MM.1S (cell line): Measurements from ENCODE around the gene RUSF1.
A peak's percentile ranks its signal among the peaks of the same experiment; 100 is the strongest.

Experiments used
- DNase-seq: peaks from one replicate; pipeline ENCODE4 v3.0.0-alpha.2; 2015
- H2AFZ ChIP-seq: fragments of 300-600 bp; sonication (generic); 2 replicates; pipeline ENCODE4 v1.6.0; 2016; ENCODE audit warnings: antibody characterized with exemption, low read length
- H3F3A ChIP-seq: fragments of 300-600 bp; sonication (generic); 2 replicates; pipeline ENCODE4 v1.6.1; 2016; ENCODE audit warnings: mild to moderate bottlenecking, antibody characterized with exemption, low read length, moderate library complexity, mixed read lengths; ENCODE audit not compliant: insufficient read depth
- H3K27ac ChIP-seq: fragments of 300-600 bp; sonication (generic); 2 replicates; pipeline ENCODE4 v1.5.1; 2016; ENCODE audit warnings: mild to moderate bottlenecking, low read length
- H3K27me3 ChIP-seq: fragments of 300-600 bp; sonication (generic); replicated peaks from 2 replicates; pipeline ENCODE4 v1.6.0; 2016; ENCODE audit warnings: low read length; ENCODE audit not compliant: insufficient read depth
- H3K36me3 ChIP-seq: fragments of 300-600 bp; sonication (generic); replicated peaks from 2 replicates; pipeline ENCODE4 v1.6.1; 2016; ENCODE audit warnings: mild to moderate bottlenecking, low read length, mixed read lengths; ENCODE audit not compliant: insufficient read depth
- H3K4me1 ChIP-seq: fragments of 300-600 bp; sonication (generic); 2 replicates; pipeline ENCODE4 v1.6.1; 2016; ENCODE audit warnings: low read length, mixed read lengths
- H3K4me2 ChIP-seq: fragments of 300-600 bp; sonication (generic); 2 replicates; pipeline ENCODE4 v1.6.0; 2016; ENCODE audit warnings: low read depth, low read length
- H3K4me3 ChIP-seq: fragments of 300-600 bp; sonication (generic); 2 replicates; pipeline ENCODE4 v1.5.1; 2016; ENCODE audit warnings: low read length, mixed read lengths
- H3K79me2 ChIP-seq: fragments of 300-600 bp; sonication (generic); 2 replicates; pipeline ENCODE4 v1.6.1; 2016; ENCODE audit warnings: mixed run types, low read length, mixed read lengths
- H3K9ac ChIP-seq: fragments of 300-600 bp; sonication (generic); 2 replicates; pipeline ENCODE4 v1.6.1; 2016; ENCODE audit warnings: low read length, mixed read lengths
- H3K9me2 ChIP-seq: fragments of 300-600 bp; sonication (generic); replicated peaks from 2 replicates; pipeline ENCODE4 v1.6.1; 2016; ENCODE audit warnings: mild to moderate bottlenecking, low read length, mixed read lengths; ENCODE audit not compliant: insufficient read depth
- H3K9me3 ChIP-seq: fragments of 300-600 bp; sonication (generic); replicated peaks from 2 replicates; pipeline ENCODE4 v1.6.1; 2016; ENCODE audit warnings: mild to moderate bottlenecking, low read length, mixed read lengths; ENCODE audit not compliant: insufficient read depth
- H4K20me1 ChIP-seq: fragments of 300-600 bp; sonication (generic); 2 replicates; pipeline ENCODE4 v1.6.1; 2016; ENCODE audit warnings: mild to moderate bottlenecking, low read length, moderate library complexity, mixed read lengths; ENCODE audit not compliant: insufficient read depth
- EZH2 ChIP-seq: fragments of 300-600 bp; sonication (generic); optimal IDR thresholded peaks from 2 replicates; pipeline ENCODE3; 2017; ENCODE audit warnings: low read depth, mild to moderate bottlenecking, antibody characterized with exemption, low read length, mixed read lengths
- EZH2phosphoT487 ChIP-seq: fragments of 300-600 bp; sonication (generic); IDR thresholded peaks from 2 replicates; pipeline ENCODE4 v1.6.1; 2018; ENCODE audit warnings: antibody characterized with exemption, low read length
- TF ChIP-seq, protein P1 (sequence below): fragments of 300-600 bp; sonication (generic); IDR thresholded peaks from 2 replicates; pipeline ENCODE4 v1.5.1; 2016; ENCODE audit warnings: antibody characterized with exemption, low read length, mixed read lengths

Gene RUSF1

DNA sequence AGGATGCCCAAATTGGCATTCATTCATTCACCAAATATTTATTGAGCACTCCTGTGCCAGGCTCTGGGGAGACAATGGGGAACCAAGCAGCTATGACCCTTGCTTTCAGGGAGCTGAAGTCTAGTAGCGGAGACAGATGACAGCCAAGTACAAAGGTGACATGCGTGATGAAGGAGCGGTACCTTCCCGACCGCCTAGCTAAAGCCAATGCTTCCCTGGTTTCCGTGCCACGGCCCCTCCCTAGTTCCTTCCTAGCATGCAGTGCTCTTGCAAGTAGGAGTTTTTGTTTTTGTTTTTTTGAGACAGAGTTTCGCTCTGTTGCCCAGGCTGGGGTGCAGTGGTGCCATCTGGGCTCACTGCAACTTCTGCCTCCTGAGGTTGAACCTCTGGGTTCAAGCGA, 28.4 kb downstream of the RUSF1 start:
- Histone ChIP-seq H3K4me3 (no peak overlapping the region), H2AFZ (no peak overlapping the region), H3K9me3 (no peaks in the 10 kb centered on the region), H3F3A (no peaks in the 10 kb centered on the region), H3K36me3 (no peaks in the 10 kb centered on the region), H3K4me1 (no peaks in the 10 kb centered on the region), H3K4me2 (no peak overlapping the region), H3K9me2 (no peaks in the 10 kb centered on the region), H3K27ac (no peak overlapping the region), H3K79me2 (no peaks in the 10 kb centered on the region), H3K27me3 (peaks cover 23% of the 10 kb centered on the region; the same call in 1 of the 2 replicates), H4K20me1 (no peaks in the 10 kb centered on the region), H3K9ac (no peak overlapping the region)
- no peak for DNase-seq
- TF ChIP-seq EZH2 (no peak), EZH2phosphoT487 (no peak)
- TF ChIP-seq, protein P1, sequence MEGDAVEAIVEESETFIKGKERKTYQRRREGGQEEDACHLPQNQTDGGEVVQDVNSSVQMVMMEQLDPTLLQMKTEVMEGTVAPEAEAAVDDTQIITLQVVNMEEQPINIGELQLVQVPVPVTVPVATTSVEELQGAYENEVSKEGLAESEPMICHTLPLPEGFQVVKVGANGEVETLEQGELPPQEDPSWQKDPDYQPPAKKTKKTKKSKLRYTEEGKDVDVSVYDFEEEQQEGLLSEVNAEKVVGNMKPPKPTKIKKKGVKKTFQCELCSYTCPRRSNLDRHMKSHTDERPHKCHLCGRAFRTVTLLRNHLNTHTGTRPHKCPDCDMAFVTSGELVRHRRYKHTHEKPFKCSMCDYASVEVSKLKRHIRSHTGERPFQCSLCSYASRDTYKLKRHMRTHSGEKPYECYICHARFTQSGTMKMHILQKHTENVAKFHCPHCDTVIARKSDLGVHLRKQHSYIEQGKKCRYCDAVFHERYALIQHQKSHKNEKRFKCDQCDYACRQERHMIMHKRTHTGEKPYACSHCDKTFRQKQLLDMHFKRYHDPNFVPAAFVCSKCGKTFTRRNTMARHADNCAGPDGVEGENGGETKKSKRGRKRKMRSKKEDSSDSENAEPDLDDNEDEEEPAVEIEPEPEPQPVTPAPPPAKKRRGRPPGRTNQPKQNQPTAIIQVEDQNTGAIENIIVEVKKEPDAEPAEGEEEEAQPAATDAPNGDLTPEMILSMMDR: no peak

DNA sequence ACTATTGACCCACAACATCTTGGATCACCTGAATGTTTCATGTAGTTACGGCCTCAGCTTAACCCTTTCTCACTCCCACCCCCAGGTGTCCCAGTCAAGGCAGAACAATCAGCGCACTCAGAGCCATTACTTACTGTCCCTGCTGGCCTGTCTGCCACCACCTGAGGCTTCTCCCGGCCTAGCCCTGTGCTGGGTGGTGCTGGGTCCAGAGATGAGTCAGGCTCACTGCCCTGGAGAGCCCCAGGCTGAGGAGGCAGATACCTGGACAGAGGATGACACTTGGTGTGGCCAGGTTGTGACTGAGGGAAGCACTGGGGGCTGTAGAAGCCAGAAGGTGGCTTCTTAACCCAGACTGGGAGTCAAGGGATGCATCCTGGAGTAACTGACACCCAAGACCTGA, 29.2 kb downstream of the RUSF1 start:
- peaks cover 26% of the 10 kb centered on the region; the same call in 1 of the 2 replicates for H3K27me3 ChIP-seq
- no peaks in the 10 kb centered on the region for H3K9me2 ChIP-seq
- no peaks in the 10 kb centered on the region for H3F3A ChIP-seq
- no peak overlapping the region for H3K4me2 ChIP-seq
- H4K20me1 ChIP-seq: no peaks in the 10 kb centered on the region
- no peak overlapping the region for H2AFZ ChIP-seq
- TF ChIP-seq, protein P1: no peak
- TF ChIP-seq EZH2phosphoT487: no peak
- TF ChIP-seq EZH2: no peak
- H3K36me3 ChIP-seq: no peaks in the 10 kb centered on the region
- no peak overlapping the region for H3K27ac ChIP-seq
- H3K4me3 ChIP-seq: no peak overlapping the region
- no peak for DNase-seq
- H3K9me3 ChIP-seq: no peaks in the 10 kb centered on the region
- H3K9ac ChIP-seq: no peak overlapping the region
- no peaks in the 10 kb centered on the region for H3K79me2 ChIP-seq
- no peaks in the 10 kb centered on the region for H3K4me1 ChIP-seq

DNA sequence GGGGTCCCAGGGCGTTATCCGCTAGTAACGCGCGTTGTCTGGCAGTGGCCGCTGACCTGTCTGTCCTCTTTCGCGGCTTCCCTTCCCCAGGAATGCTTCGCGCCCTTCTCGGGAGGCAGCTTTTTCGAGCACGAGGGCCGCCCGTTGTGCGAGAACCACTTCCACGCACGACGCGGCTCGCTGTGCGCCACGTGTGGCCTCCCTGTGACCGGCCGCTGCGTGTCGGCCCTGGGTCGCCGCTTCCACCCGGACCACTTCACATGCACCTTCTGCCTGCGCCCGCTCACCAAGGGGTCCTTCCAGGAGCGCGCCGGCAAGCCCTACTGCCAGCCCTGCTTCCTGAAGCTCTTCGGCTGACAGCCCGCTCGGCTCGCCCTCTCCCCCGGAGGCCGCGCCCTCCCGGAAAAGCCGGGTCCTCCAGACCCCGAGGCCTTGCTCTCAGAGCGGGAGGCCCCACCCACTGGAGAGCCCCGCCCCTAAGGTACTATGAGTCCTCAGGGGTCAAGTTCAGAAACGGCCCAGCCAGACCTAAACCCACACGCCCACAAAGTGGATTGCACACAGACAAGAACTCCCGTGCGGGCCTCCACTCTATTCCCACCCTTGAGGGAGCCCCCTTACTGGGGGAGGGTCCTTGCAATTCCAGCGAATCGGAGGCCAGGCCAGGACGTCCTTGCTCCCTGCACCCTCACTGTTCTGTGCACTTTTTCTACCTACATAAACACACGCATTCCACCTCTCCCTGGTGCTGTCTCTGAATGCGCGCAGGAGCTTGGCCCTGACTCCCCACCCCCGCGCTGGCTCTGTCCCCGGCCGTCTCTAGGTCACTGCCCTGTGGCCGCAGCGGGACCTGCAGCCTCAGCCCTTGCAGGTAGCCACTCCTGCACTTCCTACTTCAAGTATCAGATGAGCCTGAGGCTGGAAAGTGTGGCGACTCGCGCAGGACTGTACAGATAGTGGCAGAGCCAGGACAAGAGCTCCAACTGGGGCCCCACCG, 30.7 kb downstream of the RUSF1 start:
- Histone ChIP-seq H4K20me1 (no peaks in the 10 kb centered on the region), H3K9ac (no peak overlapping the region), H2AFZ (peak overlapping the region; percentile 81), H3K79me2 (no peaks in the 10 kb centered on the region), H3K27me3 (peaks cover 34% of the 10 kb centered on the region), H3K9me2 (no peaks in the 10 kb centered on the region), H3K4me2 (peak overlapping the region; percentile 91), H3K27ac (no peak overlapping the region), H3K36me3 (no peaks in the 10 kb centered on the region), H3K4me1 (no peaks in the 10 kb centered on the region), H3K4me3 (peak overlapping the region; percentile 63), H3K9me3 (no peaks in the 10 kb centered on the region), H3F3A (no peaks in the 10 kb centered on the region)
- DNase-seq: peak; percentile 17
- TF ChIP-seq, protein P1: no peak
- TF ChIP-seq EZH2 (no peak), EZH2phosphoT487 (no peak)
